K562 (cell line): ENCODE measurements around the gene DAAM1. TPM values are rescaled to one million over a fixed set of nuclear protein-coding genes. Genes with fewer than 3 reads are reported as not detected.

Experiments used
- ATAC-seq: fragments of 200-7000 bp; cut with Tn5 transposase; 3 replicates; pipeline ENCODE4 v1.9.1; 2020; ENCODE audit warnings: moderate library complexity
- BruUV-seq: library from RNA; stranded (reverse); fragments of 400-500 nt; replicated peaks from 2 replicates; lab custom pipeline; 2021; lab: Mats Ljungman, UMichigan
- CTCF ChIA-PET: fragments of 300-600 bp; formaldehyde crosslinking; extraction: SDS; loops from one replicate; lab custom pipeline; 2021; ENCODE audit warnings: low intra/inter-chr PET ratio; lab: Yijun Ruan, JAX
- POLR2A ChIA-PET: fragments of 300-600, 350-650 bp; sonication (Branson Sonifier 250); formaldehyde crosslinking; extraction: SDS; loops from one replicate; lab custom pipeline; 2021; ENCODE audit warnings: antibody characterized with exemption, inconsistent platforms; lab: Yijun Ruan, JAX
- DNase-seq, 4 experiments: peaks; one replicate each; pipeline versions ENCODE4 v3.0.0 to v3.0.0-alpha.2; 2011 to 2018; ENCODE audit warnings: low spot score in 3 of 4, mixed read lengths in 3 of 4; ENCODE audit errors: extremely low read depth in 1 of 4
- FAIRE-seq: peaks from 2 replicates; lab custom pipeline; 2011; peaks lifted over from hg19 to GRCh38; lab: Jason Lieb, UNC
- H2AFZ ChIP-seq: 2 replicates; pipeline ENCODE4 v1.6.0; 2011; ENCODE audit warnings: low read depth, low read length, control low read depth, inconsistent platforms
- H3K27ac ChIP-seq: fragments of 200-600 bp; 3 replicates; pipeline ENCODE4 v1.8.0; 2011; ENCODE audit warnings: low read depth, mild to moderate bottlenecking, control low read depth, inconsistent platforms, low read length, moderate library complexity, mixed read lengths; ENCODE audit errors: extremely low read depth
- H3K27me3 ChIP-seq, 2 experiments: fragments of 300-600 bp in 1 of 2; 2 replicates in 1 of 2; 3 replicates in 1 of 2; pipeline versions ENCODE4 v1.6.0 to v1.8.0; 2011; ENCODE audit warnings: inconsistent platforms in 2 of 2, low read length in 2 of 2, mild to moderate bottlenecking in 1 of 2, mixed read lengths in 1 of 2, moderate library complexity in 1 of 2; ENCODE audit not compliant: control insufficient read depth in 2 of 2, insufficient read depth in 2 of 2
- H3K36me3 ChIP-seq: fragments of 300-600 bp; 3 replicates; pipeline ENCODE4 v1.8.0; 2011; ENCODE audit warnings: mild to moderate bottlenecking, low read length, inconsistent platforms; ENCODE audit not compliant: control insufficient read depth, insufficient read depth
- H3K4me1 ChIP-seq, 2 experiments: fragments of 200-600 bp in 1 of 2; replicated peaks in 1 of 2; 2 replicates in 1 of 2; 3 replicates in 1 of 2; pipeline versions ENCODE4 v1.5.1 to v1.8.0; 2011; ENCODE audit warnings: inconsistent platforms in 2 of 2, low read length in 2 of 2, mild to moderate bottlenecking in 1 of 2, mixed read lengths in 1 of 2, moderate library complexity in 1 of 2; ENCODE audit not compliant: control insufficient read depth in 2 of 2, insufficient read depth in 2 of 2
- H3K4me2 ChIP-seq: 2 replicates; pipeline ENCODE4 v1.6.1; 2011; ENCODE audit warnings: low read length, control low read depth, inconsistent platforms, mixed read lengths; ENCODE audit not compliant: insufficient read depth
- H3K4me3 ChIP-seq: fragments of 200-600 bp; sonication (generic), shearing (Covaris generic); 2 replicates; pipeline ENCODE4 v1.5.1; 2016; ENCODE audit warnings: control low read depth, inconsistent platforms
- H3K79me2 ChIP-seq: fragments of 200-600 bp; 3 replicates; pipeline ENCODE4 v1.8.0; 2011; ENCODE audit warnings: low read length, inconsistent platforms; ENCODE audit not compliant: control insufficient read depth, insufficient read depth
- H3K9ac ChIP-seq, 2 experiments: 2 replicates each; pipeline versions ENCODE4 v1.6.0 to v1.6.1; 2011; ENCODE audit warnings: low read depth in 2 of 2, low read length in 2 of 2, control low read depth in 1 of 2, inconsistent platforms in 1 of 2, mild to moderate bottlenecking in 1 of 2, mixed read lengths in 1 of 2; ENCODE audit not compliant: insufficient read depth in 1 of 2
- H3K9me1 ChIP-seq: one replicate; pipeline ENCODE4 v1.6.0; 2011; ENCODE audit warnings: inconsistent platforms, mild to moderate bottlenecking, low read length, moderate library complexity; ENCODE audit not compliant: control insufficient read depth, insufficient read depth
- H3K9me3 ChIP-seq: replicated peaks from 2 replicates; pipeline ENCODE4 v1.5.1; 2011; ENCODE audit warnings: low read depth, low read length, inconsistent platforms; ENCODE audit not compliant: control insufficient read depth, insufficient read depth
- H4K20me1 ChIP-seq: replicated peaks from 2 replicates; pipeline ENCODE4 v1.6.1; 2011; ENCODE audit warnings: low read length, inconsistent platforms, mixed read lengths; ENCODE audit not compliant: control insufficient read depth, insufficient read depth
- CTBP1 ChIP-seq: fragments of 450-650 bp; IDR thresholded peaks from 2 replicates; pipeline ENCODE4 v1.6.1; 2016; ENCODE audit warnings: borderline replicate concordance
- E2F6 ChIP-seq, 2 experiments: IDR thresholded peaks; 2 replicates each; pipeline ENCODE4 v1.6.1; 2011; ENCODE audit warnings: borderline replicate concordance in 1 of 2, control low read depth in 1 of 2, low read depth in 1 of 2, low read length in 1 of 2, mild to moderate bottlenecking in 1 of 2, mixed read lengths in 1 of 2, moderate library complexity in 1 of 2; ENCODE audit not compliant: insufficient read depth in 1 of 2, insufficient read length in 1 of 2, poor library complexity in 1 of 2, severe bottlenecking in 1 of 2; ENCODE audit errors: extremely low read depth in 1 of 2
- ELF4 ChIP-seq: fragments of 450-650 bp; formaldehyde crosslinking; IDR thresholded peaks from 2 replicates; pipeline ENCODE4 v1.4.0; 2022; ENCODE audit warnings: missing genetic modification characterization
- MEIS2 ChIP-seq: fragments of 450-650 bp; IDR thresholded peaks from 2 replicates; pipeline ENCODE4 v1.6.1; 2014; ENCODE audit warnings: mild to moderate bottlenecking; ENCODE audit not compliant: partially characterized antibody
- MTA2 ChIP-seq: fragments of 450-650 bp; IDR thresholded peaks from 2 replicates; pipeline ENCODE4 v1.6.1; 2016; ENCODE audit warnings: low read depth
- NFATC3 ChIP-seq: fragments of 450-650 bp; IDR thresholded peaks from 2 replicates; pipeline ENCODE4 v1.6.1; 2017; ENCODE audit warnings: mild to moderate bottlenecking
- PML ChIP-seq: IDR thresholded peaks from 2 replicates; pipeline ENCODE4 v1.6.1; 2012; ENCODE audit warnings: low read length, inconsistent platforms
- TCF3 ChIP-seq: sonication (generic); formaldehyde crosslinking; IDR thresholded peaks from 2 replicates; pipeline ENCODE4 v1.4.0; 2020; ENCODE audit warnings: mild to moderate bottlenecking, missing genetic modification reagents
- THAP7 ChIP-seq: fragments of 250-450 bp; sonication (Bioruptor Pico); IDR thresholded peaks from 2 replicates; pipeline ENCODE4 v1.5.0; 2021
- TRIM25 ChIP-seq: fragments of 450-650 bp; IDR thresholded peaks from 2 replicates; pipeline ENCODE4 v1.7.0; 2016; ENCODE audit warnings: borderline replicate concordance
- TSHZ1 ChIP-seq: fragments of 250-450 bp; sonication (Bioruptor Pico); IDR thresholded peaks from 2 replicates; pipeline ENCODE4 v1.4.0; 2020; ENCODE audit warnings: mild to moderate bottlenecking, moderate library complexity
- XRCC4 ChIP-seq: IDR thresholded peaks from one replicate; pipeline ENCODE4 v1.6.1; 2011; ENCODE audit not compliant: insufficient read depth, insufficient read length; ENCODE audit errors: extremely low read depth
- ZNF764 ChIP-seq: fragments of 250-450 bp; sonication (Bioruptor Pico); IDR thresholded peaks from 2 replicates; pipeline ENCODE4 v1.4.0; 2020; ENCODE audit warnings: low read depth, mild to moderate bottlenecking, moderate library complexity
- in situ Hi-C: fragments of 300-500 bp; cut with MboI; formaldehyde crosslinking; loops from 4 replicates; pipeline ENCODE4 v1.15.0; 2018; ENCODE audit warnings: inconsistent platforms, mixed read lengths
- intact Hi-C: fragments of 100-400 bp; cut with micrococcal nuclease; formaldehyde crosslinking; loops from 2 replicates; pipeline ENCODE4 v1.14.2; 2022
- polyA plus RNA-seq, 8 experiments: library from polyadenylated mRNA; depleted of rRNA in 4 of 8; stranded (reverse) in 5 of 8; unstranded in 3 of 8; fragments of >200 nt; fragmentation: Nextera tagmentation in 2 of 8; fragmentation: Illumina TruSeq in 1 of 8; extraction: Ambion mirVana in 2 of 8; extraction: Trizol in 1 of 8; gene quantifications; 2 replicates each; pipeline versions ENCODE4 v1.2.1 to v1.2.3, GENCODE V29; 2011 to 2014; ENCODE audit warnings: inconsistent platforms in 1 of 8, missing spikeins in 1 of 8
- total RNA-seq, 7 experiments: library from RNA; depleted of rRNA in 6 of 7; stranded (reverse); fragments of >200 nt in 6 of 7; fragmentation: Illumina TruSeq in 2 of 7; extraction: Trizol in 2 of 7; gene quantifications; 2 replicates each; pipeline versions ENCODE4 v1.2.1 to v1.2.3, GENCODE V29; 2011 to 2021; ENCODE audit warnings: low replicate concordance in 1 of 7

The DAAM1 gene
- total and polyA plus RNA-seq, 9 of the 15 experiments (the other 6 are each of a cell fraction or from before 2014, with no cell fraction given) = 3.6 to 11.6 (median 6.7) TPM

- POLR2A ChIA-PET = no interaction called here
- Histone ChIP-seq H3K27me3 (no peaks in the 10 kb centered on the region), H3K4me1 (no peaks in the 10 kb centered on the region), H4K20me1 (0 out of 2 replicates have a peak, but pooled peaks cover 3% of the 10 kb centered on the region), H3K36me3 (no peaks in the 10 kb centered on the region), H3K9me3 (no peaks in the 10 kb centered on the region), H3K9me1 (no peaks in the 10 kb centered on the region), H3K4me2 (no peak overlapping the region), H3K9ac (no peak overlapping the region), H3K27ac (no peak overlapping the region)
- FAIRE-seq = peak; percentile 6
- no peak for DNase-seq
- in situ Hi-C loops = no loop called here
- intact Hi-C loops = loop anchor here (10.0 kb wide), 1 partner anchor 163 kb away; no protein-coding TSS in a partner anchor
- no peak for ATAC-seq
- no TSS peak for BruUV-seq
- no peak for TF ChIP-seq TRIM25
- TF ChIP-seq ZNF764 (CRISPR knock-in tag) = no peak
- TF ChIP-seq TSHZ1 (CRISPR knock-in tag) = no peak
- no peak for TF ChIP-seq THAP7 (CRISPR knock-in tag)
- no peak for TF ChIP-seq E2F6 (IDR thresholded peaks at IDR 0.05; ENCODE audit: borderline replicate concordance in 1 of 2, extremely low read depth in 1 of 2, insufficient read depth in 1 of 2, insufficient read length in 1 of 2, low read depth in 1 of 2, low read length in 1 of 2, poor library complexity in 1 of 2, severe bottlenecking in 1 of 2)
- TF ChIP-seq TCF3 (CRISPR knock-in tag) = no peak
- TF ChIP-seq CTBP1 = no peak
- TF ChIP-seq PML = no peak
- TF ChIP-seq ELF4 (CRISPR knock-in tag) = no peak
- no peak for TF ChIP-seq NFATC3
- no peak for TF ChIP-seq XRCC4
- no peak for TF ChIP-seq MEIS2
- TF ChIP-seq MTA2 = no peak
- TF ChIP-seq, all 486 proteins: peak for 0
- Histone ChIP-seq H2AFZ (no peak overlapping the region), H3K79me2 (no peaks in the 10 kb centered on the region), H3K4me3 (no peak overlapping the region)
- CTCF ChIA-PET = no interaction called here
Observed at GRCh38 chr14:59308086-59308485, 119.6 kb downstream of the DAAM1 start.
